ENCODE data around the gene WFDC1.
"Not testable (repeated sequence)": the region's sequence is repeated elsewhere in the genome, so short reads cannot be mapped to it uniquely, and the experiment has no call there.

- not testable (repeated sequence) for TF ChIP-seq CTCF, POLR2A (IDR thresholded peaks at IDR 0.05)
These were observed 42.6 kb downstream of the WFDC1 start for GRCh38 chr16:84337236-84337635.
